Measurements from ENCODE around the gene TBC1D17.
"Not testable (repeated sequence)": the region's sequence is repeated elsewhere in the genome, so short reads cannot be mapped to it uniquely, and the experiment has no call there.

TBC1D17 gene

DNA sequence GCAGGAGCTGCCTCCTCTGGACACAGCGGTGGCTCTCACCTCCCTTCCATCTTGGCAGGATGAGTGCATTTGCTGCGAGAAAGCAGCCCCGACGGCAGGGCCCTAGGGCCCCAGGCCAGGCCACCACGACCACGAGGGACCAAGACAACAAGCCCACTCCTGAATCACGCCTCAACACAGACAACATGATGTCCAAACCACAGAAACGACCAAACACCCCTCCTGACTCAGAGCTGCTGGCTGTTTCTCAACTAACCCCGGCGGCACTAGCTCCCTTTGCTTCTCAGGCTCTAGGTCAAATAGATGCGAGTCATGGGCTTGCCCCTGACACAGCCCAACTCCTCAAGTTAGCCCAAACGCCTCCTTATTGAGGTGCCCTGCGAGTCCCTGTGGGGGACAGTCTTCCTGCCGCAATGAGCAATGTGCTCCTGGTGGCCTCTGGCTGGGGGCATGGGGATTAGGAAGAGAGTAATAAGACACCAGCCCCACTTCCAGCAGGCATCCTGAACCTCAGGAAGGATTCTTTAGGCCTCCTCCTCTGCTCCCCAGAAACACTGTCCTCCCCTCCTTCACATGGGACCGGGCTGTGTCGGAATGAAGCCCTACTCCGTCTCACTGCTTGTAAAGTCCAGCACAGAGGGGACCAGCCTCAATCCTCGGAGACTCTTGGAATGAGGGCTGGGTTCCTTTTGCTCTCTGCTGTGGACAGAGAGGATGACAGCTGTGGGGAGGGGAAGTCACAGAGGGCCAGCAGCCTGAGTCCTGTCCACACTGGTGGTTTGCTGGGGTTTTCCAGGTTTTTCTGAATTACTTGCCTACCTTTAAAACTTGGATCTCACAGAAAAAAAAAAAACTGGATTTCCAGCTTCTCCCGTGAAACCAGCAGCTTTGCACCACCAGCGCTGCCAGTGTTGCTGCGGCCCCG lies 44.6 kb downstream of the TBC1D17 start:
- no peaks in the 10 kb centered on the region for H3K27me3 ChIP-seq (ENCODE audit: insufficient read depth, low read length)
- peak overlapping the region; percentile 34; the same call in 1 of the 2 replicates for H3K9ac ChIP-seq (ENCODE audit: low read depth, low read length)
- H3K27ac ChIP-seq (ENCODE audit: low read length) = no peak overlapping the region
- H3K9me3 ChIP-seq (ENCODE audit: insufficient read depth, low read depth, low read length) = no peaks in the 10 kb centered on the region
- H3K36me3 ChIP-seq (ENCODE audit: insufficient read depth, low read depth, low read length) = peaks cover 86% of the 10 kb centered on the region
- H3K4me1 ChIP-seq (ENCODE audit: insufficient read depth, low read length) = peaks cover 4% of the 10 kb centered on the region; the same call in 1 of the 2 replicates
- H3K4me3 ChIP-seq (ENCODE audit: low read length) = no peak overlapping the region

GRCh38 chr19:49923055-49924003 lies 45.8 kb downstream of the TBC1D17 start:
- no peak overlapping the region for H3K4me3 ChIP-seq (ENCODE audit: low read length)
- H3K27me3 ChIP-seq (ENCODE audit: insufficient read depth, low read length) = no peaks in the 10 kb centered on the region
- no peak overlapping the region for H3K27ac ChIP-seq (ENCODE audit: low read length)
- H3K36me3 ChIP-seq (ENCODE audit: insufficient read depth, low read depth, low read length) = peaks cover 85% of the 10 kb centered on the region
- peaks cover 10% of the 10 kb centered on the region; the same call in 1 of the 2 replicates for H3K4me1 ChIP-seq (ENCODE audit: insufficient read depth, low read length)
- peak overlapping the region; percentile 15; the same call in 1 of the 2 replicates for H3K9ac ChIP-seq (ENCODE audit: low read depth, low read length)
- no peaks in the 10 kb centered on the region for H3K9me3 ChIP-seq (ENCODE audit: insufficient read depth, low read depth, low read length)

- Histone ChIP-seq H3K4me1 (ENCODE audit: insufficient read depth, low read length) (peaks cover 10% of the 10 kb centered on the region; the same call in 1 of the 2 replicates), H3K27ac (ENCODE audit: low read length) (no peak overlapping the region), H3K36me3 (ENCODE audit: insufficient read depth, low read depth, low read length) (peaks cover 79% of the 10 kb centered on the region)
These were observed 46.7 kb downstream of the TBC1D17 start for GRCh38 chr19:49924004-49924880.

GRCh38 chr19:49924881-49925210 lies 47.3 kb downstream of the TBC1D17 start:
- not testable (repeated sequence) for H3K9ac ChIP-seq (ENCODE audit: low read depth, low read length); H3K4me1 ChIP-seq (ENCODE audit: insufficient read depth, low read length); H3K27ac ChIP-seq (ENCODE audit: low read length); H3K4me3 ChIP-seq (ENCODE audit: low read length); H3K27me3 ChIP-seq (ENCODE audit: insufficient read depth, low read length); H3K9me3 ChIP-seq (ENCODE audit: insufficient read depth, low read depth, low read length)
- H3K36me3 ChIP-seq (ENCODE audit: insufficient read depth, low read depth, low read length) = peaks cover 75% of the 10 kb centered on the region

More at GRCh38 chr19:49924004-49924880, 46.7 kb downstream of the TBC1D17 start:
- no peak overlapping the region for H3K4me3 ChIP-seq (ENCODE audit: low read length)
- H3K27me3 ChIP-seq (ENCODE audit: insufficient read depth, low read length) = no peaks in the 10 kb centered on the region
- H3K9me3 ChIP-seq (ENCODE audit: insufficient read depth, low read depth, low read length) = no peaks in the 10 kb centered on the region
- no peak overlapping the region; the same call in 1 of the 2 replicates for H3K9ac ChIP-seq (ENCODE audit: low read depth, low read length)

DNA sequence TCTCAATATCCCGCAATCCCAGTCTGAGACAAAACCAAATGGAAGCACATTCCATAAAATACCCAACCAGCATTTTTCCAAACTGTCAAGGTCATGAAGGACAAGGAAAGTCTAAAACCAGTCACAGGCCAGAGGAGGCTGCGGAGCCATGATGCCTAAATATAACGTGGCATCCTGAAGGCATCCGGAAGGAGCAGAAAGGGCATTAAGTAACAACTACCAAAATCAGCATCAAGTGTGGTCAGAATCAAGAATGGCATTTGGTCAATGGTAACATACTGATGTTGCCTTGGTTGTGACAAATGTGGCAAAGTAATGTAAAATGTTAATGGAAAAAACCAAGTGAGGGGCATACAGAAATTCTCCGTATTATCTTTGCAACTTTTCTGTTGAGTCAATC lies 48.0 kb downstream of the TBC1D17 start:
- Histone ChIP-seq H3K27ac (ENCODE audit: low read length) (no peak overlapping the region), H3K4me3 (ENCODE audit: low read length) (no peak overlapping the region), H3K9ac (ENCODE audit: low read depth, low read length) (no peak overlapping the region), H3K4me1 (ENCODE audit: insufficient read depth, low read length) (peaks cover 10% of the 10 kb centered on the region; the same call in 1 of the 2 replicates), H3K9me3 (ENCODE audit: insufficient read depth, low read depth, low read length) (no peaks in the 10 kb centered on the region), H3K36me3 (ENCODE audit: insufficient read depth, low read depth, low read length) (peaks cover 73% of the 10 kb centered on the region), H3K27me3 (ENCODE audit: insufficient read depth, low read length) (no peaks in the 10 kb centered on the region)

- no peak overlapping the region for H3K4me3 ChIP-seq (ENCODE audit: low read length)
- H3K9ac ChIP-seq (ENCODE audit: low read depth, low read length) = no peak overlapping the region
- H3K36me3 ChIP-seq (ENCODE audit: insufficient read depth, low read depth, low read length) = peaks cover 62% of the 10 kb centered on the region
- H3K4me1 ChIP-seq (ENCODE audit: insufficient read depth, low read length) = peaks cover 10% of the 10 kb centered on the region; the same call in 1 of the 2 replicates
- no peaks in the 10 kb centered on the region for H3K9me3 ChIP-seq (ENCODE audit: insufficient read depth, low read depth, low read length)
- H3K27ac ChIP-seq (ENCODE audit: low read length) = no peak overlapping the region
- no peaks in the 10 kb centered on the region for H3K27me3 ChIP-seq (ENCODE audit: insufficient read depth, low read length)
These were observed 49.0 kb downstream of the TBC1D17 start for GRCh38 chr19:49926515-49926914.

GRCh38 chr19:49927526-49928264 lies 50.2 kb downstream of the TBC1D17 start:
- H3K27ac ChIP-seq (ENCODE audit: low read length) = no peak overlapping the region
- H3K4me3 ChIP-seq (ENCODE audit: low read length) = peak overlapping the region; percentile 96; the same call in 1 of the 2 replicates
- H3K4me1 ChIP-seq (ENCODE audit: insufficient read depth, low read length) = peaks cover 6% of the 10 kb centered on the region; the same call in 1 of the 2 replicates
- H3K27me3 ChIP-seq (ENCODE audit: insufficient read depth, low read length) = no peaks in the 10 kb centered on the region
- peaks cover 51% of the 10 kb centered on the region for H3K36me3 ChIP-seq (ENCODE audit: insufficient read depth, low read depth, low read length)
- no peaks in the 10 kb centered on the region for H3K9me3 ChIP-seq (ENCODE audit: insufficient read depth, low read depth, low read length)
- peak overlapping the region; percentile 99; the same call in 1 of the 2 replicates for H3K9ac ChIP-seq (ENCODE audit: low read depth, low read length)

DNA sequence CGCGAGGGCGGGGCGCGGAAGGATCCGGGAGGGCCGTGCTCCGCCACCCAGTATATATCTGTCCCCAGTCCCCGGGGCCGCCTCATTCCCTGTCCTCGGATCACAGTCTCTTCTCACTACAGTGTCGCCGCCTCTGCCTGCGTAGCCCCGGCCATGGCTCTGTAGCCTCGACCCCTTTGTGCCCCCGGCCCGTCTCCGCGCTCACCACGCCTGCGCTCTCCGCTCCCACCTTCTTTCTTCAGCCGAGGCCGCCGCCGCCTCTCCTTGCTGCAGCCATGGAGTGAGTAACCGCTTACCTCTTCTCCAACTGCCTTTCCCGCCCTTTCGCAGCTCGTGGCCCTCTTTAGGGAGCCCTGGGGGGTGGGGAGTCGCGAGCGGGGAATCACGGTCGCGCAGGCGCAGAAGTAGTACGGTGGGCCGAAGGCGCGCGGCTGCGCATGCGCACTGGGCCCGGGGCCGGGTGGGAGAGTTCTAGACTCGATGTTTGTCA lies 51.7 kb downstream of the TBC1D17 start, which contains the start of the genes ATF5 and NUP62:
Gene ATF5 (plus strand): TSS at position 85 of the 490 bp plus-strand sequence. CDS start 1,646 bp downstream, outside the sequence.
Gene NUP62 (minus strand): TSS at position 384 of the 490 bp plus-strand sequence. CDS start 19,697 bp downstream, outside the sequence.
- no peaks in the 10 kb centered on the region for H3K9me3 ChIP-seq (ENCODE audit: insufficient read depth, low read depth, low read length)
- peaks cover 6% of the 10 kb centered on the region; the same call in 1 of the 2 replicates for H3K4me1 ChIP-seq (ENCODE audit: insufficient read depth, low read length)
- peaks cover 36% of the 10 kb centered on the region for H3K36me3 ChIP-seq (ENCODE audit: insufficient read depth, low read depth, low read length)
- H3K9ac ChIP-seq (ENCODE audit: low read depth, low read length) = peak within 1 kb of the TSS; percentile 99
- H3K27ac ChIP-seq (ENCODE audit: low read length) = peak within 1 kb of the TSS; percentile 86
- peak within 1 kb of the TSS; percentile 96 for H3K4me3 ChIP-seq (ENCODE audit: low read length)
- no peaks in the 10 kb centered on the region for H3K27me3 ChIP-seq (ENCODE audit: insufficient read depth, low read length)

- H3K9ac ChIP-seq (ENCODE audit: low read depth, low read length) = peak overlapping the region; percentile 99
- H3K27ac ChIP-seq (ENCODE audit: low read length) = peak overlapping the region; percentile 86
- H3K4me1 ChIP-seq (ENCODE audit: insufficient read depth, low read length) = peaks cover 6% of the 10 kb centered on the region; the same call in 1 of the 2 replicates
- H3K9me3 ChIP-seq (ENCODE audit: insufficient read depth, low read depth, low read length) = no peaks in the 10 kb centered on the region
- H3K4me3 ChIP-seq (ENCODE audit: low read length) = peak overlapping the region; percentile 96
- H3K36me3 ChIP-seq (ENCODE audit: insufficient read depth, low read depth, low read length) = peaks cover 29% of the 10 kb centered on the region
- no peaks in the 10 kb centered on the region for H3K27me3 ChIP-seq (ENCODE audit: insufficient read depth, low read length)
These were observed 52.3 kb downstream of the TBC1D17 start for GRCh38 chr19:49929611-49930482.
